ENCODE results near the gene EHD1. TPM values are rescaled to one million over a fixed set of nuclear protein-coding genes. Genes with fewer than 3 reads are reported as not detected.

The EHD1 gene
- total and polyA plus RNA-seq, 2 of the 4 experiments (the other 2 are of a cell fraction): 107 to 209 TPM

DNA sequence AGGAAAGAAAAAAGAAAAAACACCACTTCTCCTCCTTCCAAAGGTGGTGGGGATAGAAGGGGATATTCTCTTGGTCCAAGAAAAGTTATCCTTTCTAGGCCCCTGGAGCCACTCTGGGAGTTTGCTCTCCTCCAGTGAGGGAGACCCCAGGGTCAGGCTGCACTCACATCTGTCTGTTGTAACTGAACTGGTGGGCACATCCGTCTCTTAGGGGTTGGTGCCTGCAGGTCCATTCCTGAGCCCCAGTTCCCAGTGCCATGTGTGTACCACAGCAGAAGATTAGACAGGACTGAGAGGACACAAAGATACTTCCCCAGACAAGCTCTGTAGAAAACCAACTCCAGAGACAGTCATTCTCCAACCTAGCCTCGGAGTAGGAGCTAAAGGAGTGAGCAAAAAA, 41.7 kb upstream of the EHD1 start:
- Histone ChIP-seq H2AK5ac (ENCODE audit: low read depth, low read length) (no peak overlapping the region), H2BK5ac (ENCODE audit: low read depth, low read length, poor library complexity, severe bottlenecking) (no peak overlapping the region), H2BK15ac (ENCODE audit: low read depth, low read length) (no peak overlapping the region), H3K4me2 (ENCODE audit: low read depth, low read length) (no peak overlapping the region), H3K4ac (ENCODE audit: low read depth, low read length) (no peak overlapping the region), H2BK20ac (ENCODE audit: low read depth, low read length) (no peak overlapping the region), H3K4me1 (ENCODE audit: control insufficient read depth, insufficient read depth, low read length) (peaks cover 10% of the 10 kb centered on the region), H4K20me1 (ENCODE audit: insufficient read depth, low read length) (no peaks in the 10 kb centered on the region; the same call in 1 of the 2 replicates), H3K9me1 (ENCODE audit: insufficient read depth, low read length) (0 out of 2 replicates have a peak, but pooled peaks cover 6% of the 10 kb centered on the region), H3K4me3 (ENCODE audit: insufficient read depth, low read depth, low read length) (no peak overlapping the region), H3K36me3 (ENCODE audit: control insufficient read depth, insufficient read depth, low read length) (no peaks in the 10 kb centered on the region), H3K56ac (ENCODE audit: extremely low read depth, insufficient read depth, low read length) (no peak overlapping the region), H3K14ac (replicated peaks; ENCODE audit: low read depth, low read length) (no peak overlapping the region), H3K79me1 (ENCODE audit: low read depth in 1 of 2, low read length in 2 of 2) (peaks cover 10 to 25% of the 10 kb centered on the region in 2 experiments), H4K5ac (ENCODE audit: low read depth, low read length) (no peak overlapping the region), H2AK9ac (replicated peaks; ENCODE audit: low read depth, low read length, poor library complexity) (no peak overlapping the region), H3K9ac (ENCODE audit: low read depth, low read length) (no peak overlapping the region), H3K27ac (ENCODE audit: insufficient read depth, low read length) (no peak overlapping the region), H2AFZ (replicated peaks; ENCODE audit: low read length, poor library complexity) (no peak overlapping the region), H3K9me3 (ENCODE audit: control insufficient read depth, insufficient read depth, low read length) (no peaks in the 10 kb centered on the region), H2BK120ac (ENCODE audit: low read depth, low read length) (no peak overlapping the region), H3K27me3 (ENCODE audit: control insufficient read depth, insufficient read depth, low read length) (no peaks in the 10 kb centered on the region), H4K8ac (ENCODE audit: low read depth in 2 of 2, low read length in 2 of 2) (no peak overlapping the region), H3K18ac (ENCODE audit: low read depth, low read length) (no peak overlapping the region), H4K91ac (ENCODE audit: insufficient read depth, low read depth, low read length) (no peak overlapping the region), H3K23ac (ENCODE audit: low read depth, low read length) (no peak overlapping the region)
- WGBS, 2 experiments (ENCODE audit: extremely low coverage in 2 of 2, insufficient read length in 1 of 2): no CpG with 5 or more reads among the region's 2 CpGs
- TF ChIP-seq MAFK (IDR thresholded peaks at IDR 0.05; ENCODE audit: low read depth, low read length) (no peak), CHD1 (IDR thresholded peaks at IDR 0.05; ENCODE audit: low read depth, low read length) (no peak), CEBPB (IDR thresholded peaks at IDR 0.05; ENCODE audit: low read depth, low read length) (no peak)
- POLR2A ChIA-PET (ENCODE audit: unreplicated experiment): no interaction called here
- dilution Hi-C loops (cut with HindIII; ENCODE audit: low sequenced_read_pairs, unreplicated experiment): no loop called here
- DNase-seq (no peak), ATAC-seq (ENCODE audit: low read depth) (no peak)
- CTCF ChIA-PET: no interaction called here
- in situ Hi-C loops (cut with MboI; ENCODE audit: low sequenced_read_pairs): loop anchor here (5.0 kb wide), 1 partner anchor 87 kb away; no protein-coding TSS in a partner anchor
- intact Hi-C loops (cut with micrococcal nuclease): no loop called here
- BruUV-seq (replicated peaks): no TSS peak

All from IMR-90 (cell line).